HepG2 (cell line): Measurements from ENCODE around the gene WNK1.

Experiments
- BCL6 ChIP-seq: IDR thresholded peaks from 2 replicates; pipeline ENCODE4 v1.6.1; 2016; ENCODE audit warnings: missing genetic modification reagents, missing compliant biosample characterization
- CEBPB ChIP-seq: IDR thresholded peaks from 2 replicates; pipeline ENCODE4 v1.6.1; 2011; ENCODE audit warnings: low read depth, low read length, improper control_type of control experiment, borderline replicate concordance
- CEBPG ChIP-seq: IDR thresholded peaks from 2 replicates; pipeline ENCODE4 v1.6.1; 2016
- CTCF ChIP-seq: sonication (generic); formaldehyde crosslinking; IDR thresholded peaks from 2 replicates; pipeline ENCODE4 v1.5.0; 2020; ENCODE audit warnings: mild to moderate bottlenecking, missing genetic modification reagents, moderate library complexity
- RFX5 ChIP-seq: IDR thresholded peaks from 2 replicates; pipeline ENCODE4 v1.6.1; 2011; ENCODE audit warnings: low read depth, low read length, improper control_type of control experiment
- TCF7L2 ChIP-seq: IDR thresholded peaks from 2 replicates; pipeline ENCODE4 v1.6.1; 2011; ENCODE audit warnings: mild to moderate bottlenecking, low read depth, low read length, moderate library complexity
- ZBTB10 ChIP-seq: sonication (generic); formaldehyde crosslinking; IDR thresholded peaks from 2 replicates; pipeline ENCODE4 v1.4.0; 2020; ENCODE audit warnings: missing genetic modification reagents, borderline replicate concordance
- ZBTB33 ChIP-seq: sonication (generic); formaldehyde crosslinking; IDR thresholded peaks from 2 replicates; pipeline ENCODE4 v1.4.0; 2020; ENCODE audit warnings: missing genetic modification reagents
- ZBTB49 ChIP-seq: sonication (generic); formaldehyde crosslinking; IDR thresholded peaks from 2 replicates; pipeline ENCODE4 v1.4.0; 2020; ENCODE audit warnings: missing genetic modification reagents, borderline replicate concordance

- no peak for TF ChIP-seq BCL6 (CRISPR knock-in tag)
- no peak for TF ChIP-seq TCF7L2
- no peak for TF ChIP-seq ZBTB49 (CRISPR knock-in tag)
- no peak for TF ChIP-seq CEBPB
- TF ChIP-seq ZBTB33 (CRISPR knock-in tag): no peak
- no peak for TF ChIP-seq CTCF (CRISPR knock-in tag)
- no peak for TF ChIP-seq CEBPG (CRISPR knock-in tag)
- no peak for TF ChIP-seq RFX5
- TF ChIP-seq ZBTB10: no peak
Measured at GRCh38 chr12:916712-917445, 164.5 kb downstream of the WNK1 start.
